Measurements from ENCODE around the gene NSD2.

- TF ChIP-seq CTCF (conservative IDR thresholded peaks at IDR 0.05 in 1 of 2, IDR thresholded peaks at IDR 0.05 in 1 of 2; ENCODE audit: extremely low read depth in 1 of 2, insufficient read depth in 1 of 2, low read depth in 1 of 2, low read length in 2 of 2): no peak
- TF ChIP-seq EZH2 (IDR thresholded peaks at IDR 0.05; ENCODE audit: borderline replicate concordance, low read length): no peak
Observed at GRCh38 chr4:2008921-2009650, 137.9 kb downstream of the NSD2 start, which contains the start of gene NELFA.
